Measurements from ENCODE around the gene HEYL.

- no peak for TF ChIP-seq POLR2A (IDR thresholded peaks at IDR 0.05)
- no peak for TF ChIP-seq EP300 (IDR thresholded peaks at IDR 0.05)
These were observed 14.1 kb upstream of the HEYL start for GRCh38 chr1:39653546-39654031.

All from sigmoid colon (tissue), 4 donors.